OCI-LY3 (cell line): Measurements from ENCODE around the gene SDR42E1.

Source experiments
- EZH2phosphoT487 ChIP-seq: fragments of 200-600 bp; shearing (Covaris generic); IDR thresholded peaks from 2 replicates; pipeline ENCODE4 v1.6.1; 2018; ENCODE audit warnings: antibody characterized with exemption, mixed run types, low read depth
- TF ChIP-seq, protein P1 (sequence below): fragments of 200-600, 300-600 bp; sonication (generic); IDR thresholded peaks from 2 replicates; pipeline ENCODE4 v1.5.1; 2014; ENCODE audit warnings: antibody characterized with exemption, low read length, low read depth

- TF ChIP-seq, protein P1, sequence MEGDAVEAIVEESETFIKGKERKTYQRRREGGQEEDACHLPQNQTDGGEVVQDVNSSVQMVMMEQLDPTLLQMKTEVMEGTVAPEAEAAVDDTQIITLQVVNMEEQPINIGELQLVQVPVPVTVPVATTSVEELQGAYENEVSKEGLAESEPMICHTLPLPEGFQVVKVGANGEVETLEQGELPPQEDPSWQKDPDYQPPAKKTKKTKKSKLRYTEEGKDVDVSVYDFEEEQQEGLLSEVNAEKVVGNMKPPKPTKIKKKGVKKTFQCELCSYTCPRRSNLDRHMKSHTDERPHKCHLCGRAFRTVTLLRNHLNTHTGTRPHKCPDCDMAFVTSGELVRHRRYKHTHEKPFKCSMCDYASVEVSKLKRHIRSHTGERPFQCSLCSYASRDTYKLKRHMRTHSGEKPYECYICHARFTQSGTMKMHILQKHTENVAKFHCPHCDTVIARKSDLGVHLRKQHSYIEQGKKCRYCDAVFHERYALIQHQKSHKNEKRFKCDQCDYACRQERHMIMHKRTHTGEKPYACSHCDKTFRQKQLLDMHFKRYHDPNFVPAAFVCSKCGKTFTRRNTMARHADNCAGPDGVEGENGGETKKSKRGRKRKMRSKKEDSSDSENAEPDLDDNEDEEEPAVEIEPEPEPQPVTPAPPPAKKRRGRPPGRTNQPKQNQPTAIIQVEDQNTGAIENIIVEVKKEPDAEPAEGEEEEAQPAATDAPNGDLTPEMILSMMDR: no peak
- no peak for TF ChIP-seq EZH2phosphoT487
These were observed 22.5 kb upstream of the SDR42E1 start for GRCh38 chr16:82033683-82034300.
